Measurements from ENCODE around the gene CARF.

The CARF gene

GRCh38 chr2:203018181-203018580, 106.1 kb downstream of the CARF start:
- WGBS = 58% methylated on average over 1 of the region's 1 CpG
- Histone ChIP-seq H3K14ac (ENCODE audit: low read length in 2 of 2) (no peak overlapping the region), H3K18ac (ENCODE audit: low read depth in 1 of 2, low read length in 2 of 2) (no peak overlapping the region), H3K9ac (ENCODE audit: low read length) (peak overlapping the region; percentile 96), H2AK5ac (ENCODE audit: low read length, severe bottlenecking) (no peak overlapping the region), H2BK12ac (ENCODE audit: low read length in 2 of 2) (no peak overlapping the region), H2AFZ (ENCODE audit: low read depth, low read length) (no peak overlapping the region), H2BK15ac (ENCODE audit: low read depth, poor library complexity, severe bottlenecking) (no peak overlapping the region), H3K79me1 (replicated peaks; ENCODE audit: low read length, poor library complexity, severe bottlenecking) (no peaks in the 10 kb centered on the region), H3K27ac (ENCODE audit: low read length, poor library complexity, severe bottlenecking) (no peak overlapping the region), H2BK120ac (ENCODE audit: low read depth, low read length) (no peak overlapping the region), H3K4ac (ENCODE audit: low read depth in 1 of 2, low read length in 2 of 2) (no peak overlapping the region), H3K27me3 (ENCODE audit: control insufficient read depth in 1 of 2, insufficient read depth in 1 of 2, low read length in 2 of 2) (no peaks in the 10 kb centered on the region), H3K9me3 (ENCODE audit: control insufficient read depth, low read length) (no peaks in the 10 kb centered on the region), H3K4me1 (ENCODE audit: control insufficient read depth, insufficient read depth, low read depth, low read length) (peaks cover 5% of the 10 kb centered on the region), H4K8ac (ENCODE audit: low read length) (no peak overlapping the region), H3K36me3 (ENCODE audit: control insufficient read depth in 1 of 2, insufficient read depth in 2 of 2, low read depth in 1 of 2, low read length in 2 of 2) (peaks cover 0 to 4% of the 10 kb centered on the region in 2 experiments), H4K91ac (ENCODE audit: low read length) (no peak overlapping the region), H3K4me3 (ENCODE audit: insufficient read depth in 1 of 2, low read depth in 1 of 2, low read length in 2 of 2) (peak overlapping the region in 1 of 2 experiments; percentile 97), H3K23ac (ENCODE audit: low read length in 2 of 2) (no peak overlapping the region), H3K4me2 (ENCODE audit: low read length, poor library complexity, severe bottlenecking) (peak overlapping the region; percentile 9), H2BK5ac (ENCODE audit: low read depth, low read length, poor library complexity, severe bottlenecking) (no peak overlapping the region)
- DNase-seq = peak; percentile 31

GRCh38 chr2:203019142-203019541, 107.1 kb downstream of the CARF start:
- no peak overlapping the region for H3K14ac ChIP-seq (ENCODE audit: low read length in 2 of 2)
- no peak overlapping the region for H2BK5ac ChIP-seq (ENCODE audit: low read depth, low read length, poor library complexity, severe bottlenecking)
- no peak overlapping the region for H4K91ac ChIP-seq (ENCODE audit: low read length)
- no peak overlapping the region for H3K4ac ChIP-seq (ENCODE audit: low read depth in 1 of 2, low read length in 2 of 2)
- H2AK5ac ChIP-seq (ENCODE audit: low read length, severe bottlenecking) = no peak overlapping the region
- no peak for DNase-seq
- no peaks in the 10 kb centered on the region for H3K9me3 ChIP-seq (ENCODE audit: control insufficient read depth, low read length)
- 80% methylated on average over 1 of the region's 2 CpGs for WGBS
- H3K4me2 ChIP-seq (ENCODE audit: low read length, poor library complexity, severe bottlenecking) = peak overlapping the region; percentile 39
- H3K9ac ChIP-seq (ENCODE audit: low read length) = peak overlapping the region; percentile 96
- no peak overlapping the region for H4K8ac ChIP-seq (ENCODE audit: low read length)
- no peak overlapping the region for H3K23ac ChIP-seq (ENCODE audit: low read length in 2 of 2)
- no peak overlapping the region for H2BK120ac ChIP-seq (ENCODE audit: low read depth, low read length)
- no peak overlapping the region for H3K18ac ChIP-seq (ENCODE audit: low read depth in 1 of 2, low read length in 2 of 2)
- peaks cover 0 to 4% of the 10 kb centered on the region in 2 experiments for H3K36me3 ChIP-seq (ENCODE audit: control insufficient read depth in 1 of 2, insufficient read depth in 2 of 2, low read depth in 1 of 2, low read length in 2 of 2)
- H2BK12ac ChIP-seq (ENCODE audit: low read length in 2 of 2) = no peak overlapping the region
- H3K79me1 ChIP-seq (replicated peaks; ENCODE audit: low read length, poor library complexity, severe bottlenecking) = no peaks in the 10 kb centered on the region
- no peak overlapping the region for H2BK15ac ChIP-seq (ENCODE audit: low read depth, poor library complexity, severe bottlenecking)
- H3K27ac ChIP-seq (ENCODE audit: low read length, poor library complexity, severe bottlenecking) = no peak overlapping the region
- no peak overlapping the region for H2AFZ ChIP-seq (ENCODE audit: low read depth, low read length)
- H3K27me3 ChIP-seq (ENCODE audit: control insufficient read depth in 1 of 2, insufficient read depth in 1 of 2, low read length in 2 of 2) = no peaks in the 10 kb centered on the region
- peak overlapping the region in 1 of 2 experiments; percentile 97 for H3K4me3 ChIP-seq (ENCODE audit: insufficient read depth in 1 of 2, low read depth in 1 of 2, low read length in 2 of 2)
- H3K4me1 ChIP-seq (ENCODE audit: control insufficient read depth, insufficient read depth, low read depth, low read length) = peaks cover 5% of the 10 kb centered on the region

DNA sequence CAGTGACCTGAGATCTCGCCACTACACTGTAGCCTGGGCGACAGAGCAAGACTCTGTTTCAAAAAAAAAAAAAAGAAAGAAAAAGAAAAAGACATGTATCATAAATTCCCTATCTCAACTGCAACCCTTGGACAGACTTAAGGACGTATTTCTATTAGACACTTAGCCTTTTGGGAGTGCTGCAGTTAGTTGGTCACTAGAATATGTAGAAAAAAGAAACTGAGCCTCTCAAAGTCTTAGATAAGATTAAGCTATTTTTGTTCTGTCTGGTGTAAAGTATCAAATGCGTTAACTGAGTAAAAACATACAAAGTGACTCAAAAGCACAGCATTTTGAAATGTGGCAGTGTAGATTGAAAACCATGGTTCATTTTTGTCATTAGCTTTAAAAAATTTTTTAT, 109.9 kb downstream of the CARF start:
- no peak overlapping the region for H2BK120ac ChIP-seq (ENCODE audit: low read depth, low read length)
- no peak overlapping the region for H3K14ac ChIP-seq (ENCODE audit: low read length in 2 of 2)
- H3K9ac ChIP-seq (ENCODE audit: low read length) = peak overlapping the region; percentile 75
- no peak overlapping the region for H4K8ac ChIP-seq (ENCODE audit: low read length)
- H3K18ac ChIP-seq (ENCODE audit: low read depth in 1 of 2, low read length in 2 of 2) = no peak overlapping the region
- peak; percentile 42 for DNase-seq
- H3K4me1 ChIP-seq (ENCODE audit: control insufficient read depth, insufficient read depth, low read depth, low read length) = peaks cover 5% of the 10 kb centered on the region
- H3K4me3 ChIP-seq (ENCODE audit: insufficient read depth in 1 of 2, low read depth in 1 of 2, low read length in 2 of 2) = peak overlapping the region in 1 of 2 experiments; percentile 17
- H2BK5ac ChIP-seq (ENCODE audit: low read depth, low read length, poor library complexity, severe bottlenecking) = no peak overlapping the region
- 56% methylated on average over 2 of the region's 4 CpGs for WGBS
- no peaks in the 10 kb centered on the region for H3K36me3 ChIP-seq (ENCODE audit: control insufficient read depth in 1 of 2, insufficient read depth in 2 of 2, low read depth in 1 of 2, low read length in 2 of 2)
- H2BK12ac ChIP-seq (ENCODE audit: low read length in 2 of 2) = no peak overlapping the region
- no peak overlapping the region for H2BK15ac ChIP-seq (ENCODE audit: low read depth, poor library complexity, severe bottlenecking)
- no peaks in the 10 kb centered on the region for H3K27me3 ChIP-seq (ENCODE audit: control insufficient read depth in 1 of 2, insufficient read depth in 1 of 2, low read length in 2 of 2)
- no peak overlapping the region for H3K23ac ChIP-seq (ENCODE audit: low read length in 2 of 2)
- no peak overlapping the region for H3K27ac ChIP-seq (ENCODE audit: low read length, poor library complexity, severe bottlenecking)
- no peak overlapping the region for H3K4ac ChIP-seq (ENCODE audit: low read depth in 1 of 2, low read length in 2 of 2)
- H4K91ac ChIP-seq (ENCODE audit: low read length) = no peak overlapping the region
- H3K4me2 ChIP-seq (ENCODE audit: low read length, poor library complexity, severe bottlenecking) = no peak overlapping the region
- no peaks in the 10 kb centered on the region for H3K9me3 ChIP-seq (ENCODE audit: control insufficient read depth, low read length)
- peaks cover 1% of the 10 kb centered on the region for H3K79me1 ChIP-seq (replicated peaks; ENCODE audit: low read length, poor library complexity, severe bottlenecking)
- H2AFZ ChIP-seq (ENCODE audit: low read depth, low read length) = no peak overlapping the region
- H2AK5ac ChIP-seq (ENCODE audit: low read length, severe bottlenecking) = no peak overlapping the region

- Histone ChIP-seq H3K18ac (ENCODE audit: low read depth in 1 of 2, low read length in 2 of 2) (no peak overlapping the region), H3K4me3 (ENCODE audit: insufficient read depth in 1 of 2, low read depth in 1 of 2, low read length in 2 of 2) (peak overlapping the region in 1 of 2 experiments; percentile 17), H3K23ac (ENCODE audit: low read length in 2 of 2) (no peak overlapping the region), H3K14ac (ENCODE audit: low read length in 2 of 2) (no peak overlapping the region), H2BK5ac (ENCODE audit: low read depth, low read length, poor library complexity, severe bottlenecking) (no peak overlapping the region), H4K91ac (ENCODE audit: low read length) (no peak overlapping the region), H3K4me1 (ENCODE audit: control insufficient read depth, insufficient read depth, low read depth, low read length) (peaks cover 5% of the 10 kb centered on the region), H3K9me3 (ENCODE audit: control insufficient read depth, low read length) (no peaks in the 10 kb centered on the region), H2AK5ac (ENCODE audit: low read length, severe bottlenecking) (no peak overlapping the region), H2AFZ (ENCODE audit: low read depth, low read length) (no peak overlapping the region), H2BK12ac (ENCODE audit: low read length in 2 of 2) (no peak overlapping the region), H2BK15ac (ENCODE audit: low read depth, poor library complexity, severe bottlenecking) (no peak overlapping the region), H3K4ac (ENCODE audit: low read depth in 1 of 2, low read length in 2 of 2) (no peak overlapping the region), H3K9ac (ENCODE audit: low read length) (peak overlapping the region; percentile 75), H4K8ac (ENCODE audit: low read length) (no peak overlapping the region), H3K36me3 (ENCODE audit: control insufficient read depth in 1 of 2, insufficient read depth in 2 of 2, low read depth in 1 of 2, low read length in 2 of 2) (no peaks in the 10 kb centered on the region), H3K27me3 (ENCODE audit: control insufficient read depth in 1 of 2, insufficient read depth in 1 of 2, low read length in 2 of 2) (no peaks in the 10 kb centered on the region), H3K79me1 (replicated peaks; ENCODE audit: low read length, poor library complexity, severe bottlenecking) (peaks cover 3% of the 10 kb centered on the region), H2BK120ac (ENCODE audit: low read depth, low read length) (no peak overlapping the region), H3K4me2 (ENCODE audit: low read length, poor library complexity, severe bottlenecking) (no peak overlapping the region), H3K27ac (ENCODE audit: low read length, poor library complexity, severe bottlenecking) (no peak overlapping the region)
- WGBS = no CpG with 5 or more reads among the region's 1 CpG
- DNase-seq = no peak
These were observed 110.7 kb downstream of the CARF start for GRCh38 chr2:203022751-203023150.

Measured in mesenchymal stem cell (in vitro differentiated cells and primary cell).